Measurements from ENCODE around the gene SNX19.

DNA sequence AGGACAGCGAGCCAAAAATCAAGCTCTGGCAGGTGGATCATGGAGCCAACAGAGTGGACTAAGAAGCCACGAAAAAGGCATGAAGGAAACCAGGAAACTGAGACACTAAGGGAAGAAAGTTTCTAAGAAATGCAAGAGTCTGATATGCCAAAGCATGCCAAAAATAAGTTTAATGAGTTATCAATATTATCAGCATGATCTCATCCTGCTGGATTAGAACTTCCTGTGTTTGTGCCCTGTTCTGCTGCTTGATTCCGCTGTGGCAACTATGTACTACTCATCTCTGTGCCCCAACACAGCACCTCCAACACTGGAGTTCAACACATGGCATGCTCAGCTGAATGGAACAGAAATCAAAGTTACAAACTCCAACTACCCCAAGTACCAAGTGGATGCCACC, 10.8 kb downstream of the SNX19 start:
- TF ChIP-seq CTCF (IDR thresholded peaks at IDR 0.05) (no peak), EZH2 (IDR thresholded peaks at IDR 0.05) (no peak)

All from neural progenitor cell (in vitro differentiated cells).